Left cardiac atrium (tissue), 4 donors: ENCODE measurements around the gene KIAA1958. TPM values are rescaled to one million over a fixed set of nuclear protein-coding genes. Genes with fewer than 3 reads are reported as not detected.
"Not testable (repeated sequence)": the region's sequence is repeated elsewhere in the genome, so short reads cannot be mapped to it uniquely, and the experiment has no call there.

Experiments used
- ATAC-seq, 2 donors: fragments of 200-7000 bp; cut with Tn5 transposase; one replicate each; pipeline ENCODE4 v1.9.1; 2020; ENCODE audit warnings: mild to moderate bottlenecking in 2 of 2, moderate library complexity in 2 of 2
- DNase-seq: peaks from one replicate; pipeline ENCODE4 v3.0.0-alpha.2; 2020
- intact Hi-C, 2 donors: fragments of 100-400 bp; cut with DNase I; formaldehyde crosslinking; loops; one replicate each; pipeline versions ENCODE4 v1.14.1 to v1.15.1; 2022 to 2023
- total RNA-seq, 2 donors: library from RNA; stranded (reverse); fragmentation: NEBNext Ultra II Directional; extraction: Animal tissue kit (Norgen Biotek cat#: 25700); gene quantifications; one replicate each; pipeline ENCODE4 v1.2.1, GENCODE V29; 2021
- donor health status: DM: no; HTN: yes; CAD: no.
- donor health status: DM: no; HTN: yes; CAD: no; lungs with severe emphysema.
- donor health status: DM: yes; HTN: yes; CAD: no.
- donor health status: Dilated cardiomyopathy.

The KIAA1958 gene
- total RNA-seq, 2 donors from 2014 or later: 3.3 to 3.6 TPM

- intact Hi-C loops: no loop called here
- ATAC-seq (no peak), DNase-seq (no peak)
Observed at GRCh38 chr9:112572416-112572815, 85.8 kb downstream of the KIAA1958 start.

DNA sequence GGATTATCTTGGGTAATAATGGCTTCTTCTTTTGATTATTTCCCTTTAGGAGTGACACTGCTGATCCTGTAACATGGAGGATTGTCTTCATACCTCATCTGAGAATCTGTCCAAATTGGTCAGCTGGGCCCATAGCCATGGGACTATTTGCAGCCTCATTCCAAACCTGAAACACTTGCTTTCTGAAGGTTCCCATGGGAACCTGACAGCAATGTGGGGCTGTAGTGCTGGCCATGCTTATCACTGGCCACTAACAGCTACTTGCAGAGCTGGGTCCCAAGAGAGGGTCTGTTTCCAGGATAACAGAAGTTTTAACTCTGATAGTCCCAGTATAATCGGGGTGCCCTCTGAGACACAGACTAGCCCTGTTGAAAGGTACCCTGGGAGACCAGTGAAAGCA, 87.4 kb downstream of the KIAA1958 start:
- intact Hi-C loops: no loop called here
- ATAC-seq (no peak), DNase-seq (no peak)

- DNase-seq: no peak
- no peak for ATAC-seq
- intact Hi-C loops: no loop called here
Observed at GRCh38 chr9:112575107-112575506, 88.5 kb downstream of the KIAA1958 start.

DNA sequence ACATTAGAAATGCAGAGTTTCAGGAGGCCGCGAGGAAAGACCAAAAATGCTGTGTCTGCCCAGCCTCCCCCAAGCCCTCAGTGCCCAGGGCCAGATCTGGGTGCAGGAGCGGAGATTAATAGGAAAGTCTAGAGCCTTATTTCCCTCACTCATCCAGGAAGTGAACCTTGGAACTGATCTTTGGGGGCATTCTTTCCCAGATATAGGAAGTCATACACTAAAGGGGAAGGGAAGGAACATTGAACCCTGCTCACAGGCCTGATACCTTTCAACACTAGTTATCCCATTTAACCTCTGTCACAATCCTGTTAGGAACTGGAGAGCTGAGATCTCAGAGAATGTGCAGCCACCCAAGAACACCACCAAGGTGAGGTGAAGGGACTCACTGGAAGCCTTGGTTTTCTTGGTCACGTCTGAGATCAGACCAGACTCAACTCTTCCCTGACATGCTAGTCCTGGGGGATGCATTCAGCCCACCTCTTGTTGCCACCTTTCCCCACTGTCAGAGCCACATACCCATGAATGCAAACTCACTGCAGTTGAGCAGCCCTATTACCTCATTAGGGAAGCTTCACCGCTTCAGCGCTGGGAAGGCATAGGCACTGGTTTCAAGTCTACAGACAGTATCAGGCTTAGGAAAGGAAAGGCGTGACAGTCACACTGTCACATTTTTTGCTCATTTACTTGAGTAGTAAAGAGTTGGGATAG, 95.0 kb downstream of the KIAA1958 start:
- intact Hi-C loops: no loop called here
- DNase-seq (no peak), ATAC-seq (no peak)

GRCh38 chr9:112582371-112583262, 96.0 kb downstream of the KIAA1958 start:
- DNase-seq (no peak), ATAC-seq (no peak)
- intact Hi-C loops: no loop called here

DNA sequence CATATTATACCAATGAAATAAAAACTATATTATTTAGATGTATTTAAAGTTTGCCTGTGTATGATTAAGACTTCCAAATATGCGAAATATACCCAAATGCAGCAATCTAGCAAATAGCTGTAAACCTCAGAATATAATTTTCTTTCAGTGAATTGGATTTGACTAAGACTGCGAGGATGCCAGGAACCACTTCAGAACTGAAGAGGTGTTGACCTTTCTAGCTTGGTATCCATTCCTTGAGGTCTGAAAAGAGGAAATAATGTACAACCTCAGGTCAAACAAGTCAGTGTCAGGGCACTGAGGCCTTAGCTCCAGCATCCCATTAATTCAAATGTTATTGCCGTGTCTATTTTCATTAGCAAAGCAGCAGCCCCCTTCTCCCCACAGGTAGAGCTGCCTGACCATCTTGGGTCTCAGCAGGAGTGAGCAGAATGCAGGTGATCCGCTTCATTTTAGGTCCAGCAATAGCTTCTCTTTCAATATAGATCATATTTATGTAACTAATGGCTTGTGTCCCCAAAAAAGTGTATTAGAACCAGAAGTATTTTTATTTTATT, 100.0 kb downstream of the KIAA1958 start:
- ATAC-seq: no peak
- intact Hi-C loops: no loop called here

GRCh38 chr9:112591875-112592274, 105.2 kb downstream of the KIAA1958 start:
- ATAC-seq, intact Hi-C loops, DNase-seq: not testable (repeated sequence)

More for the DNA sequence above, 100.0 kb downstream of the KIAA1958 start:
- no peak for DNase-seq

DNA sequence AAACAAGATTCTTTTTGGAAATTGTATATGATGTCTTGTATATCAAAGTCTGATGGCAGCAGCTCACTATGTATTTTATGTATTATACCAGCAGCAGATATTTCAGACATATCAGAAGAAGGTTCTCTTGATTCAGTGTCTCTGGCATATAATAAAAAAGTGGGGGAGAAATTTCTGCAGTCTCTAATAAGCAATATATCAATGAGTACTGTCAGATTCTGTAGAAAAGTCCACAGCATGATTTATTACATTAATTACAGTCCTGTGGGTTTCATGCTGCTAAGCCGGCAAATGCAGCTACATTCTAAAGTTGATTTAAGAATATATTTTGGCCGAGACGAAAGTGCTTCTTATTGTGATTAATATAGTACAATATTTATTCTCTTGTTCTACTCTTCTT, 113.1 kb downstream of the KIAA1958 start:
- intact Hi-C loops: no loop called here
- no peak for DNase-seq
- ATAC-seq: no peak

DNA sequence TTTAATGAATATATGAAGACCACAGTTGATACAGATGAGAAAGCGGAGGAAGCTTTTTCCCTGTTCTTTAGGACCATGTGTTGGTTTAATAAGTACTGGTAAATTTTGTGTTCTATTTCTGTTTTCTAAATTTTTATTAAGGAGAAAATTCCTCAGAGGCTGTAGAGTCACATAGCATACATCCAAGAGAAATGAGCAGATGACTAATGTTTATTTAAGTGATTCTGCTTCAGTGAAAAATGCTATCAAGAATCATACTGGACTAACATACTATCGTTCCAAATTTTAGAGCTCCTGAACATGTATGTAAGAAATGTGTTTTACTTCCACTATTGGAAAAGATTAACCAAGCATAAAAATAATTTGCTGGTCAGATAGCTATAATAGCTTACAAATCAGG, 115.0 kb downstream of the KIAA1958 start:
- intact Hi-C loops: no loop called here
- no peak for ATAC-seq
- DNase-seq: no peak

GRCh38 chr9:112604790-112605189, 118.2 kb downstream of the KIAA1958 start:
- DNase-seq: no peak
- ATAC-seq: no peak
- intact Hi-C loops: no loop called here

DNA sequence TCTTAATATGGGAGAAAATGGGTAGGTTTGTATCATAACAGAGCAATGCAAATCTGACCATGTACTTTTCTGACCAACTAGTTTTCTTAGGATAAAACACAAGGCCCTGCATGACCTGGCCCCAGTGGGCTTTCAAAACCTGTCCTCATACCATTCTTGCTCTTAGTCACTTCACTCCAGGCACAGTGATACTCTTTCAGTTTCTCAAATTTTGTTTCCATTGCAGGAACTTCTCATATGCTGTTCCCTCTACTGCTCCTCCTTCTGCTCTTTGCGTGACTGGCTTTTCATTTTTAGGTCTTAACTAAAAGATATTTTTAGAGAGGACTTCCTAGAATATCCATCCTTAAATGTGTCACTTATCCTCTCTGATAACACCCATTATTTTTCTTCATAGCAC, 118.9 kb downstream of the KIAA1958 start:
- no peak for ATAC-seq
- DNase-seq: no peak
- intact Hi-C loops: no loop called here

GRCh38 chr9:112605963-112606699, 119.5 kb downstream of the KIAA1958 start:
- intact Hi-C loops: no loop called here
- ATAC-seq: no peak

GRCh38 chr9:112608851-112609250, 122.2 kb downstream of the KIAA1958 start:
- intact Hi-C loops: no loop called here
- ATAC-seq (no peak), DNase-seq (no peak)

More at GRCh38 chr9:112605963-112606699, 119.5 kb downstream of the KIAA1958 start:
- DNase-seq: no peak

- intact Hi-C loops: no loop called here
- ATAC-seq (no peak), DNase-seq (no peak)
Observed at GRCh38 chr9:112615584-112616266, 129.1 kb downstream of the KIAA1958 start.

DNA sequence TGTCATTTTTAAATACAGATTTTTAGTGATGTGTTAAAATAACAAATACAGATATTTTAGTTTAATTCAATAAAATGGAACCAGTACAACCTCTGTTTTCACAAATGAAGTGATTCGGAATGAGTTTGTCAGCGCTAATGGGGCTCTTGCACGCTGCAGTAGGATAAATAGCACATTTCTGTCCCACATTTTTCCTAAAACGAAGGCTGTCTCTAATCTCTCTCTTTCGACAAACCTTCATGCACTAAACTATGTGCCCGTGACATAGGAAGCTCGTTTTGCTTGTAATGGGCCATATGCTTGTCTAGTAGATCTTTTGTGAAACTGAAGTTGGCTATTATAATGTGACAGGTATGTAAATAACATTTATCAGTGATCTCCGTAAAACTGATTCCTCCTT, 130.7 kb downstream of the KIAA1958 start:
- ATAC-seq (no peak), DNase-seq (no peak)
- intact Hi-C loops: no loop called here

GRCh38 chr9:112618385-112619009, 131.9 kb downstream of the KIAA1958 start:
- ATAC-seq (no peak), DNase-seq (no peak)
- intact Hi-C loops: no loop called here

DNA sequence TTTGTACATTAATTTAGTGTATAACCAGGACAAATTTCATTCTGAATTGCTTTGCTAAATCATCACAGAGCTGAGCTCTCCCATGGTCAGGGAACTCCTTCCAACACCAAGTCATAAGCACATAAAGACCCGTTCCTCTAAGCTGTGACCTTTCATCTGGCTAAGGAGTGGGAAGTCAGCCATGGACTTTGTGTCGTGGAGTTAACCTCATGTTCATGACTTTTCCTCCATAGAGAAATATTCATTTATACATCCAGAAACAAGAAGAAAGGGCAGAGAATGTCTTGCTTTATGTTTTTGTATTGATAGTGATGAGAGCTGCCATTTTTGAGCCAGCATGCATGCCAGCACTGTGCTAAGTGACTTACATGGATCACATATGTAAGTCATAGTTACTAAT, 133.8 kb downstream of the KIAA1958 start:
- ATAC-seq (peak in 1 of 2 donors; percentile 81), DNase-seq (no peak)
- intact Hi-C loops: no loop called here

GRCh38 chr9:112621018-112621655, 134.5 kb downstream of the KIAA1958 start:
- no peak for DNase-seq
- intact Hi-C loops: no loop called here
- no peak for ATAC-seq
